Nephron (organoid): ENCODE measurements around the gene CREB3L1.

Source experiments
- H3K27ac Mint-ChIP-seq, 3 experiments: 2 replicates each; pipeline ENCODE4 v1.8.0; 2020; ENCODE audit warnings: mixed read lengths in 3 of 3, mild to moderate bottlenecking in 2 of 3, moderate library complexity in 1 of 3
- H3K27me3 Mint-ChIP-seq: 2 replicates; pipeline ENCODE4 v1.8.0; 2021; ENCODE audit warnings: low read depth, mild to moderate bottlenecking, moderate library complexity, mixed read lengths
- H3K36me3 Mint-ChIP-seq: 2 replicates; pipeline ENCODE4 v1.8.0; 2020; ENCODE audit warnings: low read depth, mixed read lengths
- H3K4me1 Mint-ChIP-seq: 2 replicates; pipeline ENCODE4 v1.8.0; 2020; ENCODE audit warnings: mixed read lengths
- H3K4me3 Mint-ChIP-seq, 3 experiments: 2 replicates each; pipeline ENCODE4 v1.8.0; 2020; ENCODE audit warnings: mild to moderate bottlenecking in 3 of 3, mixed read lengths in 3 of 3, moderate library complexity in 2 of 3
- H3K9me3 Mint-ChIP-seq: 2 replicates; pipeline ENCODE4 v1.8.0; 2020; ENCODE audit warnings: mixed read lengths
- CTCF ChIP-seq, 3 experiments: fragments of 200-600 bp; sonication (generic); IDR thresholded peaks; one replicate each; pipeline ENCODE4 v1.5.0; 2021; ENCODE audit warnings: antibody characterized with exemption in 3 of 3; ENCODE audit not compliant: unreplicated experiment in 3 of 3

CREB3L1 gene

GRCh38 chr11:46295312-46296058, 18.0 kb downstream of the CREB3L1 start:
- peaks cover 5% of the 10 kb centered on the region for H3K36me3 Mint-ChIP-seq
- peaks cover 3% of the 10 kb centered on the region for H3K27me3 Mint-ChIP-seq
- H3K27ac Mint-ChIP-seq = peak overlapping the region; percentile 73 to 96 (median 90)
- peaks cover 58% of the 10 kb centered on the region for H3K4me1 Mint-ChIP-seq
- no peaks in the 10 kb centered on the region for H3K9me3 Mint-ChIP-seq
- peak in 1 of 3 experiments; percentile 4 for TF ChIP-seq CTCF (IDR thresholded peaks at IDR 0.05; ENCODE audit: unreplicated experiment in 3 of 3)
- H3K4me3 Mint-ChIP-seq = peak overlapping the region; percentile 86 to 91 (median 87)

- peaks cover 5% of the 10 kb centered on the region for H3K36me3 Mint-ChIP-seq
- TF ChIP-seq CTCF (IDR thresholded peaks at IDR 0.05; ENCODE audit: unreplicated experiment in 3 of 3) = no peak
- H3K27me3 Mint-ChIP-seq = peaks cover 3% of the 10 kb centered on the region
- H3K4me3 Mint-ChIP-seq = peak overlapping the region; percentile 86 to 91 (median 87)
- peaks cover 52% of the 10 kb centered on the region for H3K4me1 Mint-ChIP-seq
- H3K9me3 Mint-ChIP-seq = no peaks in the 10 kb centered on the region
- H3K27ac Mint-ChIP-seq = peak overlapping the region; percentile 73 to 96 (median 90)
Measured at GRCh38 chr11:46296059-46296527, 18.6 kb downstream of the CREB3L1 start.

GRCh38 chr11:46296528-46297448, 19.3 kb downstream of the CREB3L1 start:
- TF ChIP-seq CTCF (IDR thresholded peaks at IDR 0.05; ENCODE audit: unreplicated experiment in 3 of 3) = peak; percentile 52 to 66 (median 59)
- H3K36me3 Mint-ChIP-seq = peaks cover 5% of the 10 kb centered on the region
- H3K27ac Mint-ChIP-seq = peak overlapping the region in 2 of 3 experiments; percentile 90 to 96
- peaks cover 3% of the 10 kb centered on the region for H3K27me3 Mint-ChIP-seq
- H3K4me3 Mint-ChIP-seq = peak overlapping the region; percentile 86 to 91 (median 87)
- H3K9me3 Mint-ChIP-seq = no peaks in the 10 kb centered on the region
- H3K4me1 Mint-ChIP-seq = peaks cover 45% of the 10 kb centered on the region

- Mint-ChIP-seq H3K4me3 (no peak overlapping the region), H3K4me1 (peaks cover 31% of the 10 kb centered on the region), H3K27ac (peak overlapping the region in 2 of 3 experiments; percentile 29 to 90), H3K9me3 (no peaks in the 10 kb centered on the region), H3K36me3 (peaks cover 5% of the 10 kb centered on the region), H3K27me3 (peaks cover 2% of the 10 kb centered on the region)
- TF ChIP-seq CTCF (IDR thresholded peaks at IDR 0.05; ENCODE audit: unreplicated experiment in 3 of 3) = no peak
Measured at GRCh38 chr11:46298699-46299433, 21.4 kb downstream of the CREB3L1 start.

GRCh38 chr11:46299451-46299961, 22.0 kb downstream of the CREB3L1 start:
- Mint-ChIP-seq H3K9me3 (no peaks in the 10 kb centered on the region), H3K27ac (peak overlapping the region in 2 of 3 experiments; percentile 13 to 29), H3K4me3 (no peak overlapping the region), H3K36me3 (peaks cover 5% of the 10 kb centered on the region), H3K4me1 (peaks cover 25% of the 10 kb centered on the region), H3K27me3 (no peaks in the 10 kb centered on the region)
- no peak for TF ChIP-seq CTCF (IDR thresholded peaks at IDR 0.05; ENCODE audit: unreplicated experiment in 3 of 3)
